HG03175 (cell line): ENCODE measurements around the gene SNAP29.
"Not testable (repeated sequence)": the region's sequence is repeated elsewhere in the genome, so short reads cannot be mapped to it uniquely, and the experiment has no call there.

Source experiments
- ATAC-seq: cut with Tn5 transposase; IDR thresholded peaks from one replicate; pipeline ENCODE4 v1.9.1; 2021; ENCODE audit warnings: mild to moderate bottlenecking, moderate library complexity; ENCODE audit not compliant: unreplicated experiment

Gene SNAP29

DNA sequence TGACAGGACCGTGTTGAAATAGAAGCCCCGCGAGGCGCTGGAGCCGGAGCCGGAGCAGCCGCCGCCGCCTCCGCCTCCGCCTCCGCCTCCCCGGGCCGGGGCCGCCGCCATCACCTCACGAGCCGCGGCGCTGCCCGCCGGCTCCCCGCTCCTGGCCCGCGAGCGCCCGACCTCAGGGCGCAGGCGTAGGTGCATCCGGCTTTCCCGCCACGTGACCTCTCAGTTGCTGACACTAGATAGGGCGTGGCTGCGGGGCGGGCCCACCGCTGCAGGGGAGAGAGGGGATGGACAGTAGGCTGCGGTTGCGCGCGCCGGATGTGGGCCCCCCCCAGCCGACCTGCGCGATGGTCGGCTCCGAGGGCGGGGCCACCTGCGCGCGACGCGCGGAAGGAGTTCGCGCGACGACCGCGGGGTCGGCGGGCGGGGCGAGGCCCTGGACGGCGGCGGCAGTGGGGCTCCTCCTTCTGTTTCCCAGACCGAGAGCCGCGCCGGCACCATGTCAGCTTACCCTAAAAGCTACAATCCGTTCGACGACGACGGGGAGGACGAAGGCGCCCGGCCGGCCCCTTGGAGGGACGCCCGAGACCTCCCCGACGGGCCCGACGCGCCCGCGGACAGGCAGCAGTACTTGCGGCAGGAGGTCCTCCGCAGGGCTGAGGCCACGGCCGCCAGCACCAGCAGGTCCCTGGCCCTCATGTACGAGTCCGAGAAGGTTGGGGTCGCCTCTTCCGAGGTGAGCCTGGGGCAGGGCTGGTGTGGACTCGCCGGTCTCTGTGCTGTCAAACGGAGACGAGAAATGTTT, at the start of gene SNAP29, which contains the start of gene PI4KA:
Gene SNAP29, plus strand, starts transcription at position 393 of the 802 bp plus-strand sequence. Its CDS starts 104 bp downstream, at position 497.
Gene PI4KA, minus strand, starts transcription at position 197 of the 802 bp plus-strand sequence. Its CDS starts 86 bp downstream, at position 111.
- ATAC-seq = peak; percentile 94

DNA sequence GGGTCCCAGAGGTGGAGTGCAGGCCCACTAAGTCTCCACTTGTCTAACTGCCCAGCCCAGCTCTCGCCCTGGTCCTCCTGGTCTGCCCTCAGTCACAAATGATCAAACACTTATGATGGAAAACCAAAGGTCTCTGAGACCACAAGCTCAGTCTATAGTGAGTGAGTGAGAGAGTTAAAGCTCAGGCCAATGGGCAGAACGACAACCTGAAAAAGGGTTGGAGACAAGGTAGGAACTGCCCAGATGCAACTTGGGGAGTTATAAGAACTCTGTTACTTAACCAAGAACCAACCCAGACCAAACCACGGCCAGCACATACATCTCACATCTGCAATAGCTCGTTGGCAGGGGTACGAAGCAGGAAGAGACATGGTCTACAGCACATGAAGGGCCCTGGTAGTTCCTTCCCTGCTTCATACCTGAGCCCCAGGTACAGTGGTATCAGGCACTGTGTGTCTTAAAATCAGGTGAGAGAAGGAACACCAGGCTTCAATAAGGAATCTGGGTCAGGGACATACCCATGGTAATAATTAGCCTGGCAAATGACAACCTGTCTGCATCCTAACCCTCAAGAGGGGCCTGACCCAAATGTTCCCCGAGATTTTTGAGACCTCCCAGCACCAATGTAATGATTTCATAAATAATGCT, 49.1 kb upstream of the SNAP29 start:
- no peak for ATAC-seq

DNA sequence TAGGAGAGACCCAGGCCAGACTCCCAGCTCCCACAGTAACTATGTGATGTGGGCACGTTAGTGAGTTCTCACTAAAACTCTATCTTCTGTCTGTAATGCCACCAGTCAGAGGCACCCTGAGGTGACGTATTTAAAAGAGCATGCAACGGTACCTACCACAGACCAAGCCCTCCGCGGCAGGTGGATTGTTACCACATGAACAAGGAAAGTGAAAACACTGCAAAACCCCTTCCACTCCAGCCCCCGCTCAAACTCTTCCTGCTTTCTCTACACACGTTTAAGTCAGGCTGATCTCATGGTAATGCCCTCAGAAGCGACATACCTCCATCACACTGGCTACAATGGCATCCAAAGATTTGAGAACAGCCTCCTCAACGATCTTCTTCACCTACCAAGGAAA, 48.2 kb upstream of the SNAP29 start:
- ATAC-seq = no peak

DNA sequence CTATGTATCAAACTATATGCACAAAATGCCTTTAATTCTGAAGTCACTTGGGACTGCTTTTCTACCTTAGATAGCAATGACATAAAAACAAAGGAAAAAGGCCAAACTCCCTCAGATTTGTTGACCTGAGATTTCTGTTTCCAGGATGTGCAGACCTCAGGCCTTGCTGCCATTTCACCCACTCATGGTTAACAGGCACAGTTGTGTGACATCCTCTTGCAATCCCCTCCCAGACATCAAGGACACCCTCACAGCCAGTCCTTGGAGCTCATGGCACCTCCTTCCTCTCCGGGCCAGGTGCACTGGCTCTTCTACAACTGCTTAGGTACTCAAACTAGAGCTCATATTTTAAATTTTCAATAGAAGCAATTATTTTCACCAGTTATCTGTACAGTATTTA, 47.6 kb upstream of the SNAP29 start:
- ATAC-seq = no peak

DNA sequence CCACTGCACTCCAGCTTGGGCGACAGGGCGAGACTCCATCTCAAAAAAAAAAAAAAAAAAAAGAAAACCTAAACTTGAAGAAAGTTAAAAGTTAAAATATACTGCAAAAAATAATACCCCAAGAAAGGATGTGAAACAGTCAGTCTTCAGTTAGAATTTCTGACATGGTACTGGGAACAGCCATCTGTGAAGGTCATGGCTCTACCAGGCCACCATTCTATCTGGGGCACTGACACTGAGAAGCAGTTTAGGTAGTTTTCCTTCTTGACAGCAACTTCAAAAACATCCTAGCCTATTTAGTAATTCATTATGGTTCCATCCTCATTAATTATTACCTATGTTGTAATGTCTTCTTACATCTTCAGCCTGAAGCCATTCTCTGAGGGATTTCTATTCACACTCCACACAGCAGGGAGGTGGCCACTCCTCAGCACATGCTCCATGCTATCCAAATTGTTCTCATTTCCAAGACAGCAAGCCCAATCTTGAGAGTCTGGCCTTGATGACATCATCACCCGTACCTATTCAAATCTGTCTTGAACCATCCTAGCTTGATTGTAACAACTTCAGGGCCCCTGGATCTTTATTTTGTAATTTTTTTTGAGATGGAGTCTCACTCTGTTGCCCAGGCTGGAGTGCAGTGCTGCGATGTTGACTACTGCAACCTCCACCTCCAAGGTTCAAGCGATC, 46.7 kb upstream of the SNAP29 start:
- ATAC-seq = no peak

DNA sequence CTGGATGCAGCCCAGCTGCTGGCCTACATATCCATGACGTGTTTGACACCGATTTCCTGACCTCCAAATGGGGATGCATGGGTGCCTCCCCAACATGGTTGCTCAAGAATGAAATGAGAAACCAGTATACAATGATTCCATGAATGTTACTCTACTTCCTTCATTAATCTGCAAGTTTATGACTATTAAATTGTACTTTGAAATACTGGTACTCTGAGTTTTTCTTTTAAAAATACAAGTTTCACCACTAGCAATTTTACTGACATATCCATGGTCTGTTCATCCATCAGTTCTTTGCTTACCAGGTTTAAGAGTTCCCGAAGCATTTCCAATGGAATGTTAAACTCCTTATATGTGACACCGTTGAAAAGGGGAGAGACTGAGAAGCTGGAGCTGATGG, 45.8 kb upstream of the SNAP29 start:
- ATAC-seq = no peak

DNA sequence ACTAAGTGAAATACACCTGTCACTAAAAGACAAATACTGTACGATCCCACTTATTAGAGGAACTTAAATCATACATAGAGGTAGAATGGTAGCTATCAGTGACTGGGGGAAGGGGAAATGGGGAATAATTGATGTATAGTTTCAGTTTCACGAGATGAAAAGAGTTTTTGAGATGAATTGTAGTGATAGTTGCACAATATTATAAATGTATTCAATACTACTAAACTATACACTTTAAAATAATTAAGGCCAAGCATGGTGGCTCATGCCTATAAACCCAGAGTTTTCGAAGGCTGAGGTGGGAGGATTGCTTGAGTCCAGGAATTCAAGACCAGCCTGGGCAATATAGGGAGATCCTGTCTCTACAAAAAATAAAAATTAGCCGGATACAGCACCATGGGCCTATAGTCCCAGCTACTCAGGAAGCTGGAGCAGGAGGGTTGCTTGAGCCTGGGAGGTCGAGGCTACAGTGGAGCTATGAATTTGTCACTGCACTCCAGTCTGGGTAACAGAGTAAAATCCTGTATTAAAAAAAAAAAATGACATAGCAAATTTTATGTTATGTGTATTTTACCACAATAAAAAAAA, 44.5 kb upstream of the SNAP29 start:
- no peak for ATAC-seq

DNA sequence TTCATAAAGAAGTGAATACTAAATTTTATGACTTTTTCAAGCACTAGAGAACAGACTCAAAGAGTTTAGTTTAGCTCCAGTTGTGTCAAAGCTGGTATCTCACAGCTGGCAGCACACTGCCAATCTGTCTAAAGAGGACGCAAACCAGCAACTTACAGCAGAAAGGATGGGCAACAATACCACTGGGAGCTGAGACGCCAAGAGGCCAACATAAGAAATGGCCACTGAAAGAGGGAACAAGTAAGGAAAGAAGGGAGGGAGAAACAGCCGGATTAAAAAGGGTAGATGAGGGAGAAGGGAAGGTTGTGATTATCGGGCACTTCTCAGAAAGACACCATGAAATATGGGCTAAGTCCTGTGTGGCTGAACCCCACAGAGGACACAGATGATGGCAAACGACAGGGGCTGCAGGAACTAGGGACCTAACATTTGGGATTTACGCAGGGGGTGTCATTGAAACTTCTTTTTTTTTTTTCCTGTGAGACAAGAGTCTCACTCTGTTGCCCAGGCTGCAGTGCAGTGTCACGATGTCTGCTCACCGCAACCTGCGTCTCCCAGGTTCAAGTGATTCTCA, 43.2 kb upstream of the SNAP29 start:
- ATAC-seq = no peak

DNA sequence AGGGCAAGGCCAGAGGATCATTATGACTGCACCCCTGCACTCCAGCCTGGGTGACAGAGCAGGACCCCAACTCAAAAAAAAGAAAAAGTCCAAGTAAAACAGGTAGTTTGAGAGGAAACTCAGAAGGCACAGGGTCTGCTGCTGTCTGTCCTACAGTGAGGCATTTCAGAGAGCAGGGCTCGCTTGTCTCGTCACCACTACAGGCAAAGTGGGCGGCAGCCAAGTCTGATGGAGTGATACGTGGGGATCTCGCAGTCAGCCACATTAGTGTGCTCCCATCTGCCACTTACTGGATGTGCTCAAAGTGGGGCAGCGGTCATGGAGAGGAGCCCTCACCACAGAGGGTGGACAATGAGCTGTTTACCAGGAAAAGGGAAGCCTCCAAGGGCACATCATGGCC, 42.2 kb upstream of the SNAP29 start:
- no peak for ATAC-seq

DNA sequence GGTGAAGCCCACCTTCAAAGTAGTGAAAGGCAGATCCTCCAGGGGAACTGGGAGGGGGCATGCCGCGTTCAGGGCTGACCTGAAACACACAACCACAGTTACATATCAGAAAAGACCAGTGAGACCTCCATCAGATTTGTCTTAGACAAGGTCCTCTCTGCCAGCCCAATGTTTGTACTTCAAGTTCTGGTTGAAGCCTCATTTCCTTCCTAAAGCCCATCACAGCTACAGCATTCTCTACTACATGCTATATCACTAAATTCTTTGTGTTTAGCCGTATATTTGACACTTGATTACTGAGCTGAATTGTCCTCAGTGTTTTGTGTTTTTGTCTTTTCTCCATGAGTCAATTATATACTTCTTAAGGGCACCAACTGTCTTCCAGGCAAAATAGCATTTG, 40.3 kb upstream of the SNAP29 start:
- ATAC-seq = no peak

DNA sequence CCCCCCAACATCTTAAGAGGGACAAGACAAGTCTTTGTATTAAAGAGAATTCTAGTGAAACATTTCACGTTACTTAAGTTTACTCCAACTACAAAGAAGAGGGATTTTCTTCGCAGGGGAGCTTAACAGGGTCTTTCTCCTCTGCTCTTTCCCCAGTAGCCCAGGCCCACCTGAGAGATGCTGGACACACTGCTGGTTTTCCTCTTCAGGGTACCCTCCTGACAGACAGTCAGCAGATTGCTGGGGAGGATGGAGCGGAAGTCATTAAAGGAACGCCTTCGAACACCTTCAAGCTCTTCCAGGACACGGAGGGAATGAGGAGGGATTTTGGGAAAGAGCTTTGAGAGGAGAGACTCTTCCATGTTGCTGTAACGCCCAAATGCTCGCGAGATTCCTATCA, 39.3 kb upstream of the SNAP29 start:
- no peak for ATAC-seq

DNA sequence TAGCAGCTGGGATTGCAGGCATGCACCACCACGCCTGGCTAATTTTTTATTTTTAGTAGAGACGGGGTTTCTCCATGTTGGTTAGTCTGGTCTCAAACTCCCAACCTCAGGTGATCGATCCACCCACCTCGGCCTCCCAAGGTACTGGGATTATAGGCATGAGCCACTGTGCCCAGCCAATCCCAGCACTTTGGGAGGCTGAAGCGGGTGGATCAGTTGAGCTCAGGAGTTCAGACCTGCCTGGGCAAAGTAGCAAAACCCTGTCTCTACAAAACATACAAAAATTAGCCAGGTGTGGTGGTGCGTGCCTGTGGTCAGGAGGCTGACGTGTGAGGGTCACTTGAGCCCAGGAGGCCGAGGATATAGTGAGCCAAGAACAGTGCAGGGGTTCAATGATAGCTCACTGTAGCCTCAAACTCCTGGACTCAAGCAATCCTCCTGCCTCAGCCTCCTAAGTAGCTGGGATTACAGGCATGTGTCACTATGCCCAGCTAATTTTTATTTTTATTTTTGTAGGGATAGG, 37.0 kb upstream of the SNAP29 start:
- ATAC-seq = not testable (repeated sequence)

DNA sequence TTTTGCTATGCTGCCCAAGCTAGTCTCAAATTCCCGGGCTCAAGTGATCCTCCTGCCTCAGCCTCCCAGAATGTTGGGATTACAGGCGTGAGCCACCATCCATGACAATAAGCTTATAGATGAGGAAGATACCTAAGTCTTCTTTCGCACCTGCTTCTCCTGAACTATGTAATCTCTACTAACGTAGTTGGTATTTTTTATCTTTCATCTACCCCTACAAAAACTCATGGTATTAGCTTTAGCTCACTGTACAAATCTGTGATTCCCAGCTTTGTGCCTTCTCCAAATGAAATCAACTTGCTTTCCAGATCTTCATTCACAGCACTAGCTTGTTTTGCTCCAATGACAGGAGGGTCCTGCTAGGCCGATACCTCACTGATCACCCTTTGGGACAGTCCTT, 36.6 kb upstream of the SNAP29 start:
- no peak for ATAC-seq

DNA sequence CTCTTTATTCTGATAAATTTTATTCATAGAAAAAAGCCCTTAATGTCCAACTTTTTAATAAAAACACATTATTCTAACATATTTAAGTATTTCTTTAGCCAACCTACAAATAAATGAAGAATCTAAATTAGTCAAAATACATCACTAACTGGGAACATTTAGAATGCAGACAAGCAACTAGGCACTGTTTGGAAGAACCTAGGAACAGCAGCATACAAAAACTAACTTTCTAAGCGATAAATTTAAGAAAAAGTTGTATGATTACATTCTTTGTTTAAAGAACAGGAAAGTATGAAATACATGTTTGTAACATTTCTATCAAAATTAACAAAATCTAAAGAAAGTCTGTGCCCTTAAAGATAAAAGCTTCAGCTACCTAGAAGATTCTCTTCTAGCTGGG, 35.5 kb upstream of the SNAP29 start:
- no peak for ATAC-seq

DNA sequence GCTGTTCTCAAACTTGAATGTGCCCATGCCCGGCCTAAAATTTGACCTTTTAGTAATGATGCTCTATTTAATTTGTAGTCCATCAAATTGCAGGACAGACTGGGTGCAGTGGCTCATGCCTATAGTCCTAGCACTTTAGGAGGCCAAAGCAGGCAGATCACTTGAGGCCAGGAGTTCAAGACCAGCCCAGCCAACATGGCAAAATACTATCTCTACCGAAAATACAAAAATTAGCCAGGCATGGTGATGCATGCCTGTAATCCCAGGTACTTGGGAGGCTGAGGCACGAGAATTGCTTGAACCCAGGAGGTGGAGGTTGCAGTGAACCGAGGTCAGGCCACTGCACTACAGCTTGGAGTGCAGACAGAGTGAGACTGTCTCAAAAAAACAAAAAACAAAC, 33.6 kb upstream of the SNAP29 start:
- ATAC-seq = not testable (repeated sequence)

DNA sequence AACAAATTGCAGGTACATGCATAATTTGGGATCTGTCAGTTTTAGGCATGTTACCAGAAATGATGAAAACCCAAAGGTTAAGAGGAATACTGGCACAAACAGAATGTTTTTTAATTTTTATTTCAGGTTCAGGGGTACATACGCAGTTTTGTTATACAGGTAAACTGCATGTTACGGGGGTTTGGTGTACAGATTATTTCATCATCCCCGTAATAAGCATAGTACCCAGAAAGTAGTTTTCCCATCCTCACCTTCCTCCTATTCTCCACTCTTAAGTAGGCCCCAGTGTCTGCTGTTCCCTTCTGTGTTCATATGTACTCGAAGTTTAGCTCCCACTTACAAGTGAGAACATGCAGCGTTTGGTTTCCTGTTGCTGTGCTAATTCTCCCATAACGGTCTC, 33.2 kb upstream of the SNAP29 start:
- no peak for ATAC-seq

DNA sequence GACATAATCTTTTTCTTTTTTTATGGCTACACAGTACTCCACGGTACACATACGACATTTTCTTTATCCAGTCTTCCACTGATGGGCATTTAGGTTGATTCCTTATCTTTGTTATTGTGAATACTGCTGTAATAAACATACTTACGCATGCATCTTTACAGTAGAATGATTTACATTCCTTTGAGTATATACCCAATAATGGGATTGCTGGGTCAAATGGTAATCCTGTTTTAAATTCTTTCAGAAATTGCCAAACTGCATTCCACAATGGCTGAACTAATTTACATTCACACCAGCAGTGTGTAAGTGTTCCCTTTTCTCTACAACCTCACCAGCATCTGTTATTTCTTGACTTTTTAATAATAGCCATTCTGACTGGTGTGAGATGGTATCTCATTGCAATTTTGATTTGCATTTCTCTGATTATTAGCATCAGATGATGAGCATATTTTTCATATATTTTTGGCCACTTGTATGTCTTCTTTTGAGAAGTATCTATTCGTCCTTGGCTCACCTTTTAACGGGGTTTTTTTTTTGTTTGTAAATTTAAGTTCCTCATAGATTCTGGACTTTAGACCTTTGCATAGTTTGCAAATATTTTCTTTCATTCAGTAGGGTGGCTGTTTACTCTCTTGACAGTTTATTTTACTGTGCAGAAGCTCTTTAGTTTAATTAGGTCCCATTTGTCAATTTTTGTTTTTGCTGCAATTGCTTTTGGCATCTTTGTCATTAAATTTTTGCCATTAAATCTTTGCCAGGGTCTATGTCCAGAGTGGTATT, 32.2 kb upstream of the SNAP29 start:
- not testable (repeated sequence) for ATAC-seq

DNA sequence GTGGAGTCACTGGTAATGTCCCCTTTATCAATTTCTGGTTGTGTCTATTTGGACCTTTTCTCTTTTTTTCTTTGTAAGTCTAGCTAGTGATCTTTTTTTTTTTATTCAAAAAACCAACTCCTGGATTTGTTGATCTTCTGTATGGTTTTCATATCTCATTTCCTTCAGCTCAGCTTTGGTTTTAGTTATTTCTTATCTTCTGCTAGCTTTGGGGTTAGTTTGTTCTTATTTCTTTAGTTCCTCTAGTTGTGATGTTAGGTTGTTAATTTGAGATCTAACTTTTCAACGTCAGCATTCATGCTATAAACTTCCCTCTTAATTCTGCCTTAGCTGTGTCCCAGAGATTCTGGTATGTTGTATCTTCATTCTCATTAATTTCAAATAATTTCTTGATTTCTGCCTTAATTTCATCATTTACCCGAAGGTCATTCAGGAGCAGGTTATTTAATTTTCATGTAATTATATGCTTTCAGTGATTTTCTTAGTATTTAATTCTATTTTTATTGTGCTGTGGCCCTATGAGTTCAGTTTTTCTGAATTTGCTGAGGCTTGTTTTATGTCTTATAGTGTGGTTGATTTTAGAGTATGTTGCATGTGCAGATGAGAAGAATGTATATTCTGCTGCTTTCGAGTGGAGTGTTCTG, 29.2 kb upstream of the SNAP29 start:
- ATAC-seq = no peak

DNA sequence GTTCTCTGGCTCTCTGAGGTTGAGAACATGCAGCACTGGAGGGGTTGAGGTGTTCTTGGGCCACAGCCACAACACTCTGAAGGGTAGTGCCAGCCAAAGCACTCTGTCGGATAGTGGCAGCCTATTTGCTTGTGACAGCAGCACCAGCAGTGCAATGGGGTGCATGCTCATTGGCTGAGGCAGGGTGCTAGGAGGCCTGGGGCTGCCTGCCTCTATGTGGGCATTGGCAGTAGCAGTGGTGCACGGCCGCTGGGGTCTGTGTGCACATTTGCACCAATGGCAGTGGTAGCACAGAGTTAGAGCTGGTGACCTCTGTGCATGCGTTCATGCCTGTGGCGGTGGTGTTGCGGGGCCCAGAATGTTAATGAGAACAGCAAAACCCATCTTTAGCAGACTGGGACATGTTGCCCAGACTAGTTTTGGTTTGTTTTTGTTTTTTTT, 25.6 kb upstream of the SNAP29 start:
- ATAC-seq = no peak
